Liver (tissue), 9 donors: ENCODE measurements around the gene TMEM108. TPM values are rescaled to one million over a fixed set of nuclear protein-coding genes. Genes with fewer than 3 reads are reported as not detected.

Source experiments
- DNase-seq: peaks from one replicate; pipeline ENCODE4 v3.0.0-alpha.2; 2017; ENCODE audit warnings: low spot score
- H3K27ac ChIP-seq, 2 donors: one replicate each; pipeline ENCODE4 v1.7.0; 2013; ENCODE audit warnings: inconsistent platforms in 2 of 2, low read length in 2 of 2, control low read depth in 1 of 2, low read depth in 1 of 2, mild to moderate bottlenecking in 1 of 2
- H3K27me3 ChIP-seq, 4 donors: one replicate each; pipeline versions ENCODE4 v1.6.1 to v1.7.0; 2013; ENCODE audit warnings: low read length in 3 of 4, inconsistent platforms in 1 of 4, mild to moderate bottlenecking in 1 of 4, moderate library complexity in 1 of 4; ENCODE audit not compliant: control insufficient read depth in 4 of 4, insufficient read depth in 4 of 4
- H3K36me3 ChIP-seq, 4 donors: one replicate each; pipeline versions ENCODE4 v1.6.1 to v1.7.0; 2013; ENCODE audit warnings: low read length in 3 of 4, mild to moderate bottlenecking in 3 of 4, low read depth in 1 of 4, moderate library complexity in 1 of 4; ENCODE audit not compliant: control insufficient read depth in 4 of 4, insufficient read depth in 3 of 4
- H3K4me1 ChIP-seq, 4 donors: one replicate each; pipeline versions ENCODE4 v1.6.1 to v1.7.0; 2013; ENCODE audit warnings: low read length in 3 of 4, mild to moderate bottlenecking in 3 of 4, moderate library complexity in 1 of 4; ENCODE audit not compliant: control insufficient read depth in 4 of 4, insufficient read depth in 4 of 4
- H3K4me3 ChIP-seq, 3 donors: one replicate each; pipeline versions ENCODE4 v1.6.1 to v1.7.0; 2013; ENCODE audit warnings: low read length in 3 of 3, control low read depth in 1 of 3, low read depth in 1 of 3, mild to moderate bottlenecking in 1 of 3
- H3K9ac ChIP-seq, 2 donors: one replicate each; pipeline ENCODE4 v1.7.0; 2013; ENCODE audit warnings: low read length in 2 of 2, mild to moderate bottlenecking in 2 of 2, moderate library complexity in 2 of 2, control low read depth in 1 of 2, low read depth in 1 of 2
- H3K9me3 ChIP-seq, 4 donors: one replicate each; pipeline versions ENCODE4 v1.6.1 to v1.7.0; 2013; ENCODE audit warnings: low read length in 3 of 4; ENCODE audit not compliant: control insufficient read depth in 4 of 4
- ATF3 ChIP-seq: IDR thresholded peaks from 2 replicates; pipeline ENCODE4 v1.6.1; 2016; ENCODE audit warnings: antibody characterized with exemption
- EGR1 ChIP-seq, 2 donors: IDR thresholded peaks; 2 replicates each; pipeline ENCODE4 v1.6.1; 2016 to 2018; ENCODE audit warnings: antibody characterized with exemption in 2 of 2, low read depth in 2 of 2
- FOXA1 ChIP-seq: IDR thresholded peaks from 2 replicates; pipeline ENCODE4 v1.6.1; 2016; ENCODE audit warnings: antibody characterized with exemption
- FOXA2 ChIP-seq: IDR thresholded peaks from 2 replicates; pipeline ENCODE4 v1.6.1; 2016; ENCODE audit warnings: antibody characterized with exemption
- HNF4A ChIP-seq, 2 donors: conservative IDR thresholded peaks; 2 replicates each; pipeline ENCODE4 v1.6.1; 2016; ENCODE audit warnings: antibody characterized with exemption in 2 of 2, mild to moderate bottlenecking in 2 of 2
- HNF4G ChIP-seq: IDR thresholded peaks from 2 replicates; pipeline ENCODE4 v1.6.1; 2016; ENCODE audit warnings: antibody characterized with exemption
- JUND ChIP-seq, 2 donors: IDR thresholded peaks; 2 replicates each; pipeline ENCODE4 v1.6.1; 2016; ENCODE audit warnings: antibody characterized with exemption in 2 of 2
- NR2F2 ChIP-seq: IDR thresholded peaks from 2 replicates; pipeline ENCODE4 v1.6.1; 2016; ENCODE audit warnings: antibody characterized with exemption
- RAD21 ChIP-seq, 2 donors: IDR thresholded peaks; 2 replicates each; pipeline ENCODE4 v1.6.1; 2016; ENCODE audit warnings: antibody characterized with exemption in 2 of 2, mild to moderate bottlenecking in 2 of 2
- REST ChIP-seq: IDR thresholded peaks from 2 replicates; pipeline ENCODE4 v1.6.1; 2016; ENCODE audit warnings: antibody characterized with exemption, mild to moderate bottlenecking
- RXRA ChIP-seq, 2 donors: IDR thresholded peaks; 2 replicates each; pipeline ENCODE4 v1.6.1; 2017 to 2018; ENCODE audit warnings: antibody characterized with exemption in 2 of 2, mild to moderate bottlenecking in 1 of 2
- SP1 ChIP-seq: IDR thresholded peaks from 2 replicates; pipeline ENCODE4 v1.6.1; 2018; ENCODE audit warnings: antibody characterized with exemption, mild to moderate bottlenecking
- TAF1 ChIP-seq: conservative IDR thresholded peaks from 2 replicates; pipeline ENCODE4 v1.6.1; 2016; ENCODE audit warnings: antibody characterized with exemption, mild to moderate bottlenecking
- YY1 ChIP-seq: IDR thresholded peaks from 2 replicates; pipeline ENCODE4 v1.6.1; 2016; ENCODE audit warnings: antibody characterized with exemption, mild to moderate bottlenecking
- WGBS: extraction: QIAGEN DNeasy Blood & Tissue Kit; methylation state at CpG from one replicate; pipeline ENCODE4 v1.1.7; 2013; 5-methylcytosine and 5-hydroxymethylcytosine counted together
- polyA plus RNA-seq, 2 donors: library from polyadenylated mRNA; stranded (reverse) in 1 of 2; unstranded in 1 of 2; fragments of 200-250 nt in 1 of 2; fragments of >200 nt in 1 of 2; fragmentation: Nextera tagmentation in 1 of 2; extraction: Ambion mirVana in 1 of 2; gene quantifications; one replicate each; pipeline versions ENCODE4 v1.2.1 to v1.2.3, GENCODE V29; 2013 to 2015
- total RNA-seq, 2 donors: library from RNA; depleted of rRNA; stranded (reverse); fragments of >200 nt; gene quantifications; one replicate each; pipeline ENCODE4 v1.2.3, GENCODE V29; 2014
- TF ChIP-seq, protein P1 (sequence below): IDR thresholded peaks from 2 replicates; pipeline ENCODE4 v1.6.1; 2016; ENCODE audit warnings: antibody characterized with exemption
- TF ChIP-seq, protein P2 (sequence below): fragments of 150-350 bp; IDR thresholded peaks from 2 replicates; pipeline ENCODE4 v1.5.1; 2017; ENCODE audit warnings: improper control_type of control experiment, low read depth, low read length; ENCODE audit not compliant: missing input control
- TF ChIP-seq, protein P3 (sequence below): IDR thresholded peaks from 2 replicates; pipeline ENCODE4 v1.6.1; 2016; ENCODE audit warnings: antibody characterized with exemption
- donor health status: healthy.
- donor health status: healthy.
- donor health status: healthy.
- donor health status: healthy.
- donor health status: healthy.

Gene TMEM108
- total and polyA plus RNA-seq, 4 donors = 0.05 to 0.10 TPM; not detected in 2

GRCh38 chr3:133127381-133127780 lies 89.2 kb downstream of the TMEM108 start (continued):
- no peak for TF ChIP-seq ATF3

DNA sequence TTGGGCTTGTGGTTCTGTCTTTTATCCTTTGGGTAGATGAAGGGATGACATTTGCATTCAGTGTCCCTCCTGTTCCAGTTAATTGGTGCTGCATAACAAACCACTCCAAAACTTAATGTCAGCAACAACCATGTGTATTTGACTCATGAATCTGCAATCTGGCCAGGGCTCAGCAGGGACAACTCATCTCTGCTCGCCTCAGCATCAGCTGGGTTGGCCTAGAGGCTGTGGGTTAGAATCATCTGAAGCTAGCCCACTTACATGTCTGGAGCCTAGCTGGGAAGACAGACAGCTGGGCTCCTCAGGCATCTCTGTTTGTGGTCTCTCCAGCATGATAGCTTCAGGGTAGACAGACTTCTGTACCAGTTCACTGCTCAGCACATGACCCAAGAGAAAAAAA lies 92.0 kb downstream of the TMEM108 start:
- Histone ChIP-seq H3K9ac (no peak overlapping the region), H3K27me3 (no peaks in the 10 kb centered on the region), H3K4me1 (no peaks in the 10 kb centered on the region), H3K27ac (no peak overlapping the region), H3K9me3 (no peaks in the 10 kb centered on the region), H3K36me3 (no peaks in the 10 kb centered on the region), H3K4me3 (no peak overlapping the region)
- TF ChIP-seq SP1 = no peak
- no peak for TF ChIP-seq TAF1
- no peak for TF ChIP-seq YY1
- no peak for TF ChIP-seq ATF3
- TF ChIP-seq REST = no peak
- TF ChIP-seq, protein P1, sequence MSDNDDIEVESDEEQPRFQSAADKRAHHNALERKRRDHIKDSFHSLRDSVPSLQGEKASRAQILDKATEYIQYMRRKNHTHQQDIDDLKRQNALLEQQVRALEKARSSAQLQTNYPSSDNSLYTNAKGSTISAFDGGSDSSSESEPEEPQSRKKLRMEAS = no peak
- TF ChIP-seq EGR1 (IDR thresholded peaks at IDR 0.05; ENCODE audit: low read depth in 2 of 2) = no peak
- TF ChIP-seq HNF4G = no peak
- TF ChIP-seq FOXA2 = no peak
- TF ChIP-seq NR2F2 = no peak
- no peak for TF ChIP-seq JUND (IDR thresholded peaks at IDR 0.05)
- 71% methylated on average over 1 of the region's 1 CpG for WGBS
- DNase-seq = no peak

DNA sequence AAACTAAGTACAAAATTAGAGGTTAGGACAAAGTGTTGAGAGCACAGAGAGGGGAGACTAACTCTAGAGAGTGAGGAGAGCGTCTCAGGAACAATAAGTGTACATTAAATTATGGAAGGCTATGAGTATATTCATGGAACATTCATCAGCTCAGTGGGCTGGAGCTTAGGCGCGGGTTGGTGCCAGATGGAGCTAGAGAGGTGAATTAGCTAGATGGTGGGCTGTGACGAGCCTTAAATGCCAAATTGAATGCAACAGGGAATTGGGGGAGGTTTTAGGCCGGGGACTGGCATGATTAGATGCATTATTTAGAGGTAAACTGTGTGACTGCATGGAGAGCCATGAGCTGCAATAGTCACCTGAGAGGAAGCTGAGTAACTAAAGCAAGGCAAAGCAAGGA lies 97.1 kb downstream of the TMEM108 start:
- H3K27me3 ChIP-seq = no peaks in the 10 kb centered on the region
- no peak overlapping the region for H3K4me3 ChIP-seq
- 68% methylated on average over 5 of the region's 5 CpGs for WGBS
- no peak for DNase-seq
- no peaks in the 10 kb centered on the region for H3K4me1 ChIP-seq
- no peaks in the 10 kb centered on the region for H3K36me3 ChIP-seq
- H3K27ac ChIP-seq = no peak overlapping the region
- no peak overlapping the region for H3K9ac ChIP-seq
- H3K9me3 ChIP-seq = no peaks in the 10 kb centered on the region
- TF ChIP-seq, protein P2, sequence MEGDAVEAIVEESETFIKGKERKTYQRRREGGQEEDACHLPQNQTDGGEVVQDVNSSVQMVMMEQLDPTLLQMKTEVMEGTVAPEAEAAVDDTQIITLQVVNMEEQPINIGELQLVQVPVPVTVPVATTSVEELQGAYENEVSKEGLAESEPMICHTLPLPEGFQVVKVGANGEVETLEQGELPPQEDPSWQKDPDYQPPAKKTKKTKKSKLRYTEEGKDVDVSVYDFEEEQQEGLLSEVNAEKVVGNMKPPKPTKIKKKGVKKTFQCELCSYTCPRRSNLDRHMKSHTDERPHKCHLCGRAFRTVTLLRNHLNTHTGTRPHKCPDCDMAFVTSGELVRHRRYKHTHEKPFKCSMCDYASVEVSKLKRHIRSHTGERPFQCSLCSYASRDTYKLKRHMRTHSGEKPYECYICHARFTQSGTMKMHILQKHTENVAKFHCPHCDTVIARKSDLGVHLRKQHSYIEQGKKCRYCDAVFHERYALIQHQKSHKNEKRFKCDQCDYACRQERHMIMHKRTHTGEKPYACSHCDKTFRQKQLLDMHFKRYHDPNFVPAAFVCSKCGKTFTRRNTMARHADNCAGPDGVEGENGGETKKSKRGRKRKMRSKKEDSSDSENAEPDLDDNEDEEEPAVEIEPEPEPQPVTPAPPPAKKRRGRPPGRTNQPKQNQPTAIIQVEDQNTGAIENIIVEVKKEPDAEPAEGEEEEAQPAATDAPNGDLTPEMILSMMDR = no peak
- no peak for TF ChIP-seq SP1
- no peak for TF ChIP-seq FOXA2
- no peak for TF ChIP-seq RXRA (IDR thresholded peaks at IDR 0.05)
- no peak for TF ChIP-seq EGR1 (IDR thresholded peaks at IDR 0.05; ENCODE audit: low read depth in 2 of 2)
- no peak for TF ChIP-seq TAF1
- TF ChIP-seq NR2F2 = no peak
- TF ChIP-seq JUND (IDR thresholded peaks at IDR 0.05) = no peak
- no peak for TF ChIP-seq REST
- TF ChIP-seq HNF4G = no peak
- TF ChIP-seq, protein P3, sequence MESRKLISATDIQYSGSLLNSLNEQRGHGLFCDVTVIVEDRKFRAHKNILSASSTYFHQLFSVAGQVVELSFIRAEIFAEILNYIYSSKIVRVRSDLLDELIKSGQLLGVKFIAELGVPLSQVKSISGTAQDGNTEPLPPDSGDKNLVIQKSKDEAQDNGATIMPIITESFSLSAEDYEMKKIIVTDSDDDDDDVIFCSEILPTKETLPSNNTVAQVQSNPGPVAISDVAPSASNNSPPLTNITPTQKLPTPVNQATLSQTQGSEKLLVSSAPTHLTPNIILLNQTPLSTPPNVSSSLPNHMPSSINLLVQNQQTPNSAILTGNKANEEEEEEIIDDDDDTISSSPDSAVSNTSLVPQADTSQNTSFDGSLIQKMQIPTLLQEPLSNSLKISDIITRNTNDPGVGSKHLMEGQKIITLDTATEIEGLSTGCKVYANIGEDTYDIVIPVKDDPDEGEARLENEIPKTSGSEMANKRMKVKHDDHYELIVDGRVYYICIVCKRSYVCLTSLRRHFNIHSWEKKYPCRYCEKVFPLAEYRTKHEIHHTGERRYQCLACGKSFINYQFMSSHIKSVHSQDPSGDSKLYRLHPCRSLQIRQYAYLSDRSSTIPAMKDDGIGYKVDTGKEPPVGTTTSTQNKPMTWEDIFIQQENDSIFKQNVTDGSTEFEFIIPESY = no peak
- TF ChIP-seq, protein P1 = no peak
- no peak for TF ChIP-seq RAD21 (IDR thresholded peaks at IDR 0.05)
- no peak for TF ChIP-seq ATF3
- no peak for TF ChIP-seq FOXA1
- TF ChIP-seq HNF4A (conservative IDR thresholded peaks at IDR 0.05) = no peak
- TF ChIP-seq YY1 = no peak
